NOMO-1 treated with dmso at 0.1 percent for 144 hours (cell line): ENCODE measurements around the gene ICAM2.

Experiments
- DNase-seq: peaks from one replicate; lab custom pipeline; 2025; ENCODE audit not compliant: unreplicated experiment; lab: John Stamatoyannopoulos, UW

Gene ICAM2

GRCh38 chr17:64020056-64020766 lies at the start of gene ICAM2:
Gene ICAM2 (minus strand): TSS chr17:64020633. CDS start chr17:64006691, 13,942 bp downstream.
- peak; percentile 79 for DNase-seq

- no peak for DNase-seq
These were observed 49.8 kb upstream of the ICAM2 start for GRCh38 chr17:64070213-64070612.

GRCh38 chr17:64069143-64069542 lies 48.7 kb upstream of the ICAM2 start:
- DNase-seq: no peak

- DNase-seq: peak; percentile 2
These were observed 47.2 kb upstream of the ICAM2 start for GRCh38 chr17:64067657-64068056.

DNA sequence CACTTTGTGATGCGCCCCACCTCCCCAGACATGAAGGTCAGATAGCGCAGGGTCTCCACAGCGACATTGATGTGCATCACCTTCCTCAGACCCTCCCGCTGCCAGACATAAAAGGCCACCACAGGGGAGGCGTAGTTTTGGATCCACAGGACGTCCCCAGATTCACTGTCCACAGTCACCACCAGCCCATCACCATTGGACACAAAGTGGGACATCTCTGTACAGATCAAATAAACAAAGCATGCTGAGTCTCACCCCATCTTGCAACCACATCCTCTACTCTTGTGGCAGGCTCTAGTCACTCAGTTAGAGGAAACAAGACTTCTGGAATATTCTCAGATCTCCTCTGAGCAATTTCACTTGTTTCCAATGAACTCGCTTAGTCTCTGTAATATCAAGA lies 46.3 kb upstream of the ICAM2 start:
- no peak for DNase-seq

GRCh38 chr17:64065161-64065560 lies 44.7 kb upstream of the ICAM2 start:
- DNase-seq: no peak

GRCh38 chr17:64064331-64064730 lies 43.9 kb upstream of the ICAM2 start:
- no peak for DNase-seq

GRCh38 chr17:64063766-64064224 lies 43.4 kb upstream of the ICAM2 start:
- no peak for DNase-seq

DNA sequence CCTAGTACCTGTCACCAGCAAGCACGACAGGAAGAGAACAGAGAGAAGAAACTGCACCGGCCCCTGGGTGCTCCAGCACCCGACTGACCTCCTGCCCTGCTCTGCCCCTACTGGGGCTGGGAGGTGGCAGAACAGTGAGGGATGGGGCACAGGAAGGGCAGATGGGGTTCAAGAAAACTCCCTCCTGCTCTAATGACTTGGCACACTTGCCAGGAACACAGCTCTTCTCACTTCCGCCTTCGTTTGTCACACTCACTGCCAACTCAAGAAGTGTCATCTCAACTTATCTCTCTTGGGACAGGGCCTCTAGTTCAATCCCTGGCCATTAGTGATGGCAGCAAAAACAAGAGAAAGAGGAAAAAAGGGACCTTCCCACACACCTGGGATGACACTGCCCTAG lies 42.7 kb upstream of the ICAM2 start:
- no peak for DNase-seq

- no peak for DNase-seq
These were observed 40.9 kb upstream of the ICAM2 start for GRCh38 chr17:64061178-64061898.

DNA sequence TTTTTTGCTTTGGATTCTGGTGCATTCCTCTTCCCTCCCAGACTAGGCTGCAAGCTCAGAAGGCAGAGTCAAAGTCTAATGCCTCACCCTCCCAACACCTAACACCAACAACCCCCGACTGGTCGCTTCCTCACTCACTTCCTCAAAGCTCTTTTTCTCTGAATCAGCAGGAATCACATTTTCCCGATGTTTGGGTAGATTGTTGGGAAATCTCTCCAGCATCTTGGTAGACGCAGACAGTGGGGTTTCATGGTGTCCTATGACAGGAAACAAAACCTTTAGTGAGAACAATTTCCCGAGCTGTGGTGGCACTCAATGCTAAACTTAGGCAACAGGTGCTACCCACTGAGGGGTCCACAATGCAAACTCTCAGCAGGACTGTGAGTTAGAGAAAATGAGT lies 39.9 kb upstream of the ICAM2 start:
- no peak for DNase-seq

DNA sequence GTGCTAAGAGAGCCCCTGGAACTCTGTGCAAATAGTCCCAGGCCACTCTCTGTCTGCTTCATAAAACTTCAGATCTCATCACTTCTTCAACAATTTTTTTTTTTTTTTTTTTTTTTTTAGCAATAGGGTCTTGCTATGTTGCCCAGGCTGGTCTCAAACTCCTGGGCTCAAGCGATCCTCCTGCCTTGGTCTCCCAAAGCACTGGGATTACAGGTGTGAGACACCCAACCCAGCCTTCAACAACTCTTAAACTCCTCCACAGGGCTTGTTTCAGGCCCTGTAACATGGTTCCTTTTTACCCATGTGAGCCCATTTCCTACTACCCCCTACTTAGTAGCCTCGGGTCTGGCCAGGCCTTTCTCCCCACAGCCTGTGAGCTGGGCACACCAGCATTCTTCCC lies 39.3 kb upstream of the ICAM2 start:
- DNase-seq: no peak

DNA sequence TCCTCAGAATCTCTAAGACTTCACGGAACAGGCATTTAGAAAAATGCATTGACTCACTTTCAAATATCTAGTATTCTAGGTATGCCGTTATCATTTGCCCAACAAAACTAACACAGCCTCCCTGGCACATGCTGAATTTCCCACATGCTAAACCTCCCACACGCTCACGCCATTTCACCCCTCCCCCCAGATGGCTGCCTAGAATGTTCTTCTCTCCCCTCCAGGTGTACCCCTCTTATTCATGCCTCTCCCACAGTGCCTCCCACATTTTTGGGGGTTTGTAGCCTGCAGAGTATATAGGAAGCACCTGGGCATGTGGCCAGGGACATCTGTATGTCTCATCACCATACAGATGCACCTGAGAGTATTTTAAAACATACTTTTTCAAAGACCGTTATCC lies 38.2 kb upstream of the ICAM2 start:
- no peak for DNase-seq

DNA sequence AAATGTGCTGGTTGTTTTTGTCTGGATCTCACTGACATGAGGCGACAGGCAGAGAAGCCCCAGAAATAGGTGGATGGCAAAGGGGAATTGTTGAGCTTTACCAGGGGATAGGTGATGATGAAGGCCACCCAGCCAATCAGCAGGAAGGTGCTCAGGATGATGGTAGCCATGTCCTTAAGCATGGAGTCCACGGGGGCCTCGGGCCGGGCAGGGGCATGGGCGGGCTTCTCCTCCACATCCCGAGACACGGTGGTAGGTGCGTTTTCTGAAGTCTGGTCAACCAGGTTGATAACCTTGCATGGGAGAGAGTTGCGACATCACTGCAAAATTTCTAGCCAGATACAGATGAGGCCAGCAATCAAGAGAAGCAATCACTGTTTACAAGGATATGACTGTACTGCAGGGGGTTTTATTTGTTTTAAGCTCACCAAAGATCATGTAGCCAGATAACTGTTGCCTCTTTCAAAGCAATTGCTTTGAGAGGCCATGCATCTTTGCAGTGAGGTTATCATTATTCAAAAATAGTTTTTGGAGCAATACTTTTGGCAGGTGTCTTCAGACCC lies 37.3 kb upstream of the ICAM2 start:
- DNase-seq: no peak

DNA sequence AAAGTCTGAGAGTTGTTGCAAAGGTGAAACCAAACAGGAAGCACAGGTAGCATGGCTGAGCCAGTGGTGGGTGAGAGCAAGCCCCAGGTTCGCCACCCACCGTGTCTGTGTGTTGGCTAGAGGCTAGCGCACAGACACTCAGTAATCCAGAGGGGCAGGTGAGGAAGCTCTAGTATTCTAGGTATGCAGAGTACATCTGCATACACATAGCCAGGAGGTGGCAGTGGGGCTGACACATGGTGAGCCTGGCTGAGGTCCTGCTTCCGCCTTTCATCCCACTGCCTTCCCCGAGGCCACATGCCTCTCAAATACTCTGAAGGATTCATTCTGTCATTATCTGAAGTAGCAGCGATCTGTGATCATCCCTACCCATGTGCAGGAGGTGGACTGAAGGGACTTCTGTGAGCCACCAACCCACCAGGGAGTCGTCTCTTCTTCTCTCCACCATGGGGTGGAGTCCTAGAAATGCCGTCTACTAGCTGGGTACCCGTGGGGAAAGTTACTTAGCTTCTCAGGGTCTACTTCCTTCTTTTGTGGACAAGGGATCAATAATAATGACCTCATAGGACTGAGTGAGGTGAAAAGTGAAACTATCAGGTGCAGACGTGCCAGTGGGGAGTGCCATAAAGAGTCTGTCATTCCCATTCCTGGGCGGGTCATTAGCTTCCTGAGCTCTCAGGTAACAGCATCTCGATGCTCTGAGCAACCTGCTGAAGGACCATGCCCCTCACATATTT lies 36.0 kb upstream of the ICAM2 start:
- DNase-seq: peak; percentile 5

DNA sequence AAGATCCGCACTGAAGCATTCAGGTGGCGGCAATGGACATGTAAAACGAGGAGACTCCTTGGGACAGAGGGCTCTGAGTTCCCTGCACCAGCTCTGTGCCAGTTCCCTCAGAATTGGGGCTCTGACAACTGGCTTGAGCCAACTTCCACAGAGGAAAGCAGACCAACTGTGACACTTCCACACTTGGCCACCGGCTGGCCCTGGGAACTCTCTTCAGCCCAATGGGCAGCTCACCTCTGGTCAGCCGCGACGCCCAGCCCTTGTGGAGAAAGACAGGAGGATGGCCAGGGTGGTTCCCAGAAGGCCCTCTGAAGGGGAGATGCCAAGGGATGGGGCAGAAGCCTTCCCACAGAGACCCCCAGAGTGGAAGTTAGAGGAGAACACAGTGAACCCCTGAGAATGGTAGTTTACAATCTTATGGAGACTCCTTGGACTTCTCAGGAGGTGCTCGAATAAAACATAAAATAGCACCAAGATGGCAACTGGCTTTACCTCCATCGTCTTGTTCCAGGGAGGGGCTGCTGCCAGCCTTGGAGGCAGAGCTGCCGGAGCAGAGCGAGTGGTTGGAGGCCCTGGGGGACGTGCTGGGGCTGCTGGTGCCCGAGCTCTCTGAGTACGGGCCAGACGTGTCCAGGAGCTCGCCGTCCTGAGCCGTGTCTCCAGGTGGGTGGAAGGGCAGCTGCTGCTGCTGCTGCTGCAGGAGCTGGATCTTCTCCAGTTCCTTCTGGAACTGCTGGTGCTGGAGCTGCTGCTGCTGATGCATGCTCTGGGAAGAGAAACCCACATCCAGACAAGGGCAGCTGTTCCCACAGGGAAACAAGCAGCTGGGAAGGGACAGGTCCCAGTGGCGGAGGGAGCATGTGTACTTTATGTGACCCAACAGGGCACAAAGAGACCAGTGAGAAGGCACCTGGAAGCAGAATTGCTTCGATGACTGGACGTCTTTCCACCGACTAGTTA lies 35.0 kb upstream of the ICAM2 start:
- DNase-seq: no peak

DNA sequence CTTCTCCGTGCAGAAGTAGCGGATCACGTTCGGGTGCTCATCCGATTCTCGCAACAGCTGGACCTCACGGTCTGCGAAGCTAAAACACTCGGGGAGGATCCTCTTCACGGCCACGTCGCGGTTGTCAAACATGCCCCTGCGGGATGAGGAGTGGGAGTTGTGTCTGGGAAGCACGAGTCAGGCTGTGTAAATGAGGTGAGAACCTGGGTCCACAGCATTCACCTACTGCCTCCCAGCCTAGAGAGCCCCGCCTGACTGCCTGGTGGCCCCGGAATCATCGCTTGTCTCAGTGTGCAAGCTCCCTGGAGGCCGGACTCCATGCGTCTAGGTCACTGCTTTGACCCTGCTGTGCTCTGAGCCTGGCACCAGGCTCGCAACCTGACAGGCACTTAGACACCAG lies 33.9 kb upstream of the ICAM2 start:
- DNase-seq: no peak

DNA sequence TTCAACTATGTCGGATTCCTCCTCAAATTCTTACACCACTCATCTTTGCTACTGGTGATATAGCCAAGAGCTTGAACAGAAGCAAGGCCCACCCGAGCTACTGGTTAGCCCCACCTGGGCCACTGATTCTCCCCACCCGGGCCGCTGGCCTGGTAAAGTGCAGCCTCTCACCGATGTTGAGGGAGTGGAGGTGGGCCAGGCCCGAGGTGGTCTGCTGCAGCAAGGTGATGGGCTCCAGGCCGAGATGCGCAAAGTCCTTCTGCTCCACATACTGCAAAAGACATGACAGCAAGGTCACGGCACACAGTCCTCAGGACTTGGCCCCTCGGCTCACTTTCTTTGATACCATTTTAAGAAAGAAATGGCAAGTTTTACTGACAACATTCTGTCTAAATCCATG lies 32.7 kb upstream of the ICAM2 start:
- no peak for DNase-seq

DNA sequence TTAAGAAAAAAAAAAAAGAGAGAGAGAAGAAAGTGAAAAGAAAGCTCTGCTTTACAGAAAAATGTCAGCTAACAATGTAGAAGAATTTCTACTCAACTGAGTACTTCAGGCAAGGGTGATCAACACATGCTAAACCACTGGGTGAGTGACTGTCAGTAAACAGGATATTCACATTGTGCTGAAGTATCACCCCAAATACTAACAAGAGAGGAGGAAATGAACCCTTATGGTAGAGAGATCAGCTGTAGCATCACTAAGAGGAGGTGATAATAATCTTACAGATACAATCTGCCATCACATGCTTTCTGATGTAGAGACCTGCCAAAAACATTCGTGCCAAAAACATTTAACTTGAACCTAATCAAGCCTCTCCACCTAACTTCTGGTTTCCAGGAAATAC lies 30.7 kb upstream of the ICAM2 start:
- DNase-seq: no peak

DNA sequence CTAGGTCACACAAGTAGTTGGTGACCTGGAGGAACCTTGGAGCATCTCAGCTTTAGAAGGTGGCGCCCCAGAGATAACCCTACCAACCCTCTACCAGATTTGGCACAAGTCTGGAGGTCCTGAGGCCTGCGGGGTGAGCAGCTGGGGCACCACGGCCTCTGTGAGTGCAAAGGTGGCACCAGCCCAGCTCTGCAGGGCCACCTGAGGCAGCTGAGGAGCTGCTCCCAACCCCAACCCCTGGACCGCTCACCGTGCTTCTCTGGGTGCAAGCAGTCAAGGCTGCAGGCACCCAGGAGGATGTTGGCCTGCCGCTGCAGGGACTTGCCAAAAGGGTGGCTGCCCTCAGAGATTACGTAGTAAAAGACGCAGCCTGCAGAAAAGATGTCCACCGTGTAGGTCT lies 28.4 kb upstream of the ICAM2 start:
- DNase-seq: no peak
